ENCODE measurements around the gene RBMX. TPM values are rescaled to one million over a fixed set of nuclear protein-coding genes. Genes with fewer than 3 reads are reported as not detected.

RBMX gene
- total RNA-seq, 2 donors from 2014 or later: 380 to 396 TPM

DNA sequence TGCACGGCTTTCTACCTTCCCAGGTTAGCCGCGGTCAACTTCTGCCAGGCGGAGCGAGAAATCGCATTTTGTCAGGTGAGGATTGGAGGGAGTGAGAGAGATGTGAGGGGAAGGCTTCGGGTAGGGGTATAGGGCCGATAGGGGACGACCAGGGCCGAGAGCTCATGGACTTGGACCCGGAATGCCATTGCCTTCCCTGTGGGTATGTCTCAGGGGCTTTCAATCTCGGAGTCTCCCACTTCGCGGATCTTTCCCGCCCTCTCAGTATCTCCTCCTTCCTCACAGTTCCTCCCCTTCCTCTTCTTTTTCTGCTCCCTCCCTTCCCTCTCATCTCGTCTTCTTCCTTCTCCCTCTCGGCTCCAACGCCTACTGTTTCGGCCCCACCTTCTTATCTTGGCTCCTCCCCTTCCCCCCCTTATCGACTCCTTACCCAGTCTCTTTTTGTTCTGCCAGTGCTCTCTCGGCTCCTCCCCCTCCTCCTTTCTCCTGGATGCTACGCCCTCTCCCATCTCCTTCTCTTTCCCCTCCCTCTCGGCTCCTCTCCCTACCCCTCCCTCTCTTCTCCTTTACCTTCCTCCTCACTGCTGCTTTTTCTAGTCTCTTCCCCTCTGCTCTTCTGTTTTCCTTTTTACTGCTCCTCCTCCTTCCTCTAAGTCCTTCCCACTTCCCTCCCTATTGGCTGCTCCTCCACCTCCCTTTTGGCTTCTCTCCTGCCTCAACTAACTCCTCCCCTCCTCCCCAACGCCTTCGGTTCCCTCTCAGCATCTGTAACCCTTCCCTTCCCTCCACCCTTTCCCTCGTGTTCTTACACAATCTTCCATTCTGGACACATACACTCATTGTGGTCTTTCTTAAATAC is 29.4 kb upstream of the RBMX start:
- Histone ChIP-seq H3K27me3 (ENCODE audit: control insufficient read depth, insufficient read depth, low read length, poor library complexity, severe bottlenecking) (no peaks in the 10 kb centered on the region), H3K4me1 (ENCODE audit: control insufficient read depth, insufficient read depth, low read length) (no peaks in the 10 kb centered on the region), H3K4me3 (ENCODE audit: low read length) (peak overlapping the region; percentile 87), H3K27ac (ENCODE audit: low read depth, low read length) (peak overlapping the region; percentile 85), H3K36me3 (ENCODE audit: control insufficient read depth, insufficient read depth, low read length) (no peaks in the 10 kb centered on the region), H3K9me3 (ENCODE audit: control insufficient read depth, low read length) (no peaks in the 10 kb centered on the region), H3K9ac (ENCODE audit: extremely low read depth, low read length, poor library complexity, severe bottlenecking) (peak overlapping the region; percentile 68)
- H3K36me3 Mint-ChIP-seq (ENCODE audit: low read depth): no peaks in the 10 kb centered on the region
- H3K27ac Mint-ChIP-seq: peak overlapping the region; percentile 95
- no peaks in the 10 kb centered on the region for H3K27me3 Mint-ChIP-seq (ENCODE audit: insufficient read depth)
- H3K4me3 Mint-ChIP-seq: peak overlapping the region; percentile 86
- TF ChIP-seq, protein P1, sequence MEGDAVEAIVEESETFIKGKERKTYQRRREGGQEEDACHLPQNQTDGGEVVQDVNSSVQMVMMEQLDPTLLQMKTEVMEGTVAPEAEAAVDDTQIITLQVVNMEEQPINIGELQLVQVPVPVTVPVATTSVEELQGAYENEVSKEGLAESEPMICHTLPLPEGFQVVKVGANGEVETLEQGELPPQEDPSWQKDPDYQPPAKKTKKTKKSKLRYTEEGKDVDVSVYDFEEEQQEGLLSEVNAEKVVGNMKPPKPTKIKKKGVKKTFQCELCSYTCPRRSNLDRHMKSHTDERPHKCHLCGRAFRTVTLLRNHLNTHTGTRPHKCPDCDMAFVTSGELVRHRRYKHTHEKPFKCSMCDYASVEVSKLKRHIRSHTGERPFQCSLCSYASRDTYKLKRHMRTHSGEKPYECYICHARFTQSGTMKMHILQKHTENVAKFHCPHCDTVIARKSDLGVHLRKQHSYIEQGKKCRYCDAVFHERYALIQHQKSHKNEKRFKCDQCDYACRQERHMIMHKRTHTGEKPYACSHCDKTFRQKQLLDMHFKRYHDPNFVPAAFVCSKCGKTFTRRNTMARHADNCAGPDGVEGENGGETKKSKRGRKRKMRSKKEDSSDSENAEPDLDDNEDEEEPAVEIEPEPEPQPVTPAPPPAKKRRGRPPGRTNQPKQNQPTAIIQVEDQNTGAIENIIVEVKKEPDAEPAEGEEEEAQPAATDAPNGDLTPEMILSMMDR (conservative IDR thresholded peaks at IDR 0.05): no peak
- H3K4me1 Mint-ChIP-seq: no peaks in the 10 kb centered on the region
- DNase-seq: peak; percentile 91
- WGBS, 2 experiments (ENCODE audit: insufficient coverage in 1 of 2, insufficient read length in 1 of 2): 0% methylated on average over 3 to 26 of the region's 26 CpGs
- peaks cover 47% of the 10 kb centered on the region for H3K9me3 Mint-ChIP-seq

DNA sequence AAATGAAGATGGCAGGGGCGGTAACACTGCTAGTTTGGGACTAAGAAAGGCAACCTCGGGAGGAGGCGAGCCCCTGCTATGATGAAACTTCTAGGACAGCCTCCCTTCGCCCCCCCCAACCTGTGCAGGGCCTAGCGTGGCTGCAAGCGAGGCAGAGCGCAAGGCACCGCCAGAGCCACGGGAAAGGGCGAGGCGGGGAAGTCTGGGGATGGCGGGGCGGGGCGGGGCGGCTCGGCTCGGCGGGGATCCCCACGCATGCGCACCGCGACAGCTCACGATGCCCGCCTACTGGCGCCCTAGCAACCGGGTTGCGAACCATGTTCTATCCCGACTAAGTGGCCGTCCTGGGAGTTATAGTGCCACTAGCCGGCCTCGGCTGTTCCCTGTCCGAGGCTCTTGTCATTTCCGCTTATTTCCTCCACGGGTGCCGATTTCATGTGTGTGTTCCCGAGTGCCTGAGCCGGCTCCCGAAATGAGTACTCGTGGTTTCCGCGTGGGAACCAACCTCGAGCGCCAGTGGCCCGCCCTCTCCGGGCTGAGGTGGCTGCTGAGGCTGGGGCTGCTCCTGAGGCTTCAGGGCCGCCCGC is 28.7 kb upstream of the RBMX start:
- Mint-ChIP-seq H3K27me3 (ENCODE audit: insufficient read depth) (no peaks in the 10 kb centered on the region), H3K4me1 (no peaks in the 10 kb centered on the region), H3K9me3 (peaks cover 49% of the 10 kb centered on the region), H3K27ac (peak overlapping the region; percentile 95), H3K36me3 (ENCODE audit: low read depth) (no peaks in the 10 kb centered on the region), H3K4me3 (peak overlapping the region; percentile 86)
- H3K36me3 ChIP-seq (ENCODE audit: control insufficient read depth, insufficient read depth, low read length): no peaks in the 10 kb centered on the region
- peak overlapping the region; percentile 85 for H3K27ac ChIP-seq (ENCODE audit: low read depth, low read length)
- peak overlapping the region; percentile 68 for H3K9ac ChIP-seq (ENCODE audit: extremely low read depth, low read length, poor library complexity, severe bottlenecking)
- H3K27me3 ChIP-seq (ENCODE audit: control insufficient read depth, insufficient read depth, low read length, poor library complexity, severe bottlenecking): no peaks in the 10 kb centered on the region
- H3K4me1 ChIP-seq (ENCODE audit: control insufficient read depth, insufficient read depth, low read length): no peaks in the 10 kb centered on the region
- no peaks in the 10 kb centered on the region for H3K9me3 ChIP-seq (ENCODE audit: control insufficient read depth, low read length)
- WGBS, 2 experiments (ENCODE audit: insufficient coverage in 1 of 2, insufficient read length in 1 of 2): 0% methylated on average over 4 to 46 of the region's 47 CpGs
- peak overlapping the region; percentile 87 for H3K4me3 ChIP-seq (ENCODE audit: low read length)
- TF ChIP-seq, protein P1 (conservative IDR thresholded peaks at IDR 0.05): no peak
- DNase-seq: peak; percentile 89

DNA sequence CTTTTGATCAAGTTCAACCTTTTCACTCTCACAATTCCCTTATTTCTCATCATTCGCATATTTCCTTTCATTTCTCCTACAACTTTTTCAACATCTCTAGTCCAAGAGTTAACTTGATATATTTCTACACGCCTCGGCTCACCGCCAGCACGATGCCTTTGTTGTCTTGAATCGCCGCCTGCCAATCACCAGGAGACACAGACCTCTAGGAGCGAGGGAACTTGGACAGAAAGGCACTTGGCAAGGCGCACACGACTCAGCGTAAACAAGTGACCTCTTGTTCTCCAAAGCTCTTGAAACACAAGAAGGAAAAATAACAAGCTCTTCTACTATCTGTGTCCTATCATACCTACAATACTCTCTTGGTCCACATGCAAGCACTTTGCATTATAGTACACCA is 27.1 kb upstream of the RBMX start:
- no peaks in the 10 kb centered on the region for H3K4me1 ChIP-seq (ENCODE audit: control insufficient read depth, insufficient read depth, low read length)
- no peaks in the 10 kb centered on the region for H3K27me3 ChIP-seq (ENCODE audit: control insufficient read depth, insufficient read depth, low read length, poor library complexity, severe bottlenecking)
- H3K9me3 Mint-ChIP-seq: peaks cover 56% of the 10 kb centered on the region
- TF ChIP-seq, protein P1 (conservative IDR thresholded peaks at IDR 0.05): no peak
- no peak overlapping the region for H3K9ac ChIP-seq (ENCODE audit: extremely low read depth, low read length, poor library complexity, severe bottlenecking)
- no peaks in the 10 kb centered on the region for H3K36me3 ChIP-seq (ENCODE audit: control insufficient read depth, insufficient read depth, low read length)
- no peaks in the 10 kb centered on the region for H3K36me3 Mint-ChIP-seq (ENCODE audit: low read depth)
- H3K9me3 ChIP-seq (ENCODE audit: control insufficient read depth, low read length): no peaks in the 10 kb centered on the region
- WGBS, 2 experiments (ENCODE audit: insufficient coverage in 1 of 2, insufficient read length in 1 of 2): 83 to 93% methylated on average over 2 to 11 of the region's 11 CpGs
- no peak overlapping the region for H3K4me3 ChIP-seq (ENCODE audit: low read length)
- H3K27ac ChIP-seq (ENCODE audit: low read depth, low read length): no peak overlapping the region
- DNase-seq: no peak
- no peaks in the 10 kb centered on the region for H3K27me3 Mint-ChIP-seq (ENCODE audit: insufficient read depth)
- H3K4me3 Mint-ChIP-seq: no peak overlapping the region
- H3K27ac Mint-ChIP-seq: no peak overlapping the region
- H3K4me1 Mint-ChIP-seq: no peaks in the 10 kb centered on the region

Data from endodermal cell (in vitro differentiated cells).